GM21381 (cell line): Measurements from ENCODE around the gene SCYL1.
A peak's percentile ranks its signal among the peaks of the same experiment; 100 is the strongest.

Experiments
- ATAC-seq: cut with Tn5 transposase; IDR thresholded peaks from one replicate; pipeline ENCODE4 v1.9.1; 2021; ENCODE audit warnings: mild to moderate bottlenecking, moderate library complexity; ENCODE audit not compliant: unreplicated experiment

Gene SCYL1

DNA sequence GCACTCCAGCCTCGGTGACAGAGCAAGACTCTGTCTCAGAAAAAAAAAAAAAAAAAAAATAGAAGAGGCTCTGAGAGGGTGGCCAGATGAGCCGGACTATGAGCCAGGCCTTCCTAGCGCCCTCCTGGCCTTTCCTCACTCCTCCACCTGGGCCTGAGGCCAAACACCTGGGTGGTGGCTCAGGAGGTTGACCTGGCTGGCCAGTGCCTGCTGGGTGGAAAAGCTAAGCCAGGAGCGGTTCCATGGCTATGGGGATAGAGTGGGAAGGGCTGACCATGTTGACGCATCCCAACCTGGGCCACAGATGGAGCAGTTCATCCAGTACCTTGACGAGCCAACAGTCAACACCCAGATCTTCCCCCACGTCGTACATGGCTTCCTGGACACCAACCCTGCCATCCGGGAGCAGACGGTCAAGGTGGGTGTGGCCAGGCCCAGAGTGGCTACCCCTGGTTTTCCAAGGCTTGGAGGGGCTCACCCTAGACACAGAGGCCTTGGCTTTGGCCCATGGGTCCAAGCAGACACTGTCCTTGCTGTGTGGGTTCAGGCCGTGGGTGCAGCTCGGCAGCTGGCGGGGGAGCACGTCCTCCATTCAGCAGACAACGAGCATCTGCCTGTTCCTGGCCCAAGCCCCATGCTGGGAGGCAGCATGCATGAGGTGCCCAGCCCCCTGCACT is 7.6 kb downstream of the SCYL1 start:
- no peak for ATAC-seq

DNA sequence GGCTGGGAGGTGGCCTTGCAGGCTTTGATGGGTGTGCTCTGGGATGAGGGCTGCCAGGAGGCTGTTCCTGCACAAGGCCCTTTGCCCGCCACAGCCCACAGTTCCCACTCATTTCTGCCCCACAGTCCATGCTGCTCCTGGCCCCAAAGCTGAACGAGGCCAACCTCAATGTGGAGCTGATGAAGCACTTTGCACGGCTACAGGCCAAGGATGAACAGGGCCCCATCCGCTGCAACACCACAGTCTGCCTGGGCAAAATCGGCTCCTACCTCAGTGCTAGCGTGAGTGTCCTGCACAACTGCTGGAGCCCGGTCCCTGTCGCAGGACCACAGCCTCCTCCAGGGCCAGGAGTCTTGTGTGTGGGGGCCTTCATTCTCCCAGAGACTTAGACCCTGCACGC is 10.2 kb downstream of the SCYL1 start:
- no peak for ATAC-seq

DNA sequence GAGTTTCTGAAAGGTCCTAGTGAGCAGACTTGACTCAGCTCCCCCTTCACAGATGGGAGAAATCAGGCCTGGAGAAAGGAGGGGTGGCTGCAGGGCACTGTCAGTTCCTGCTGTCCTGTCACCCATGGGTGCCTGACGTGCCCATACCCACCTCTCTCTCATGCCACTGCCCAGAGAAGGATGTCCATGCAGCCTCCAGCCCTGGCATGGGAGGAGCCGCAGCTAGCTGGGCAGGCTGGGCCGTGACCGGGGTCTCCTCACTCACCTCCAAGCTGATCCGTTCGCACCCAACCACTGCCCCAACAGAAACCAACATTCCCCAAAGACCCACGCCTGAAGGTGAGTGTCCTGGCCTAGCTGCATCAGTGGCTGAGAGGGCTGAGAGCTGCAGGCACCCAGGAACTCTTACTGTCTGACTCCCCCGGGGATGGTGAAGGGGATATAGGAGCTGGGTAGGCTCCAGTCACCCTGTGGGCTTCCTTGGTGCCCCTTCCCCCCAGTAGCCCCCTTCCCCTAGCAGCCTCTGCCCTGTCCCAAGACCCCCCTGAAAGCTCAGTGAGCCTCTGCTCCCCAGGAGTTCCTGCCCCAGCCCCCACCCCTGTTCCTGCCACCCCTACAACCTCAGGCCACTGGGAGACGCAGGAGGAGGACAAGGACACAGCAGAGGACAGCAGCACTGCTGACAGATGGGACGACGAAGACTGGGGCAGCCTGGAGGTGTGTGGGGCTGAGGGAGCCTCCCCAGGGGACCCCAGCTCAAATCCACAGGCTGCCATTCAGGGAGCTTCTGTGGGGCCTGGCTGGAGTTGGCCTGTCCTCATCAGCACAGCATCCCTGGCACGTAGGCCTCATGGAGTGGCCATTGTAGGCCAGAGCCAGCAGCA is 11.8 kb downstream of the SCYL1 start:
- no peak for ATAC-seq

DNA sequence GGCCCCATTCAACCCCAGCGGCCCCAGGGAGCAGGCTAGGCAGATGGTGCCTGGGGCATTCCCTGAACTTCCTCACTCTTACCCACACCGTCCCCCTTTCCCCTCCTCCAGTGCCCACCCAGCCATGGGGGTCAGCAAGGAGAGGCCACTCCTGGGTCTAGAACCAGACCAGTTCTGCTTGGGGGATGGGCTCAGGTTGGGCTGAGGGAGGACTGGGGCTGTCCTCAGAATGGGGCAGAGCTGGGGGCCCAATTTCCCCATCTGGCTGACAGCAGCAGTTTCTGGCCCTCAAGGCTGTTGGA is 12.4 kb downstream of the SCYL1 start:
- ATAC-seq: no peak

DNA sequence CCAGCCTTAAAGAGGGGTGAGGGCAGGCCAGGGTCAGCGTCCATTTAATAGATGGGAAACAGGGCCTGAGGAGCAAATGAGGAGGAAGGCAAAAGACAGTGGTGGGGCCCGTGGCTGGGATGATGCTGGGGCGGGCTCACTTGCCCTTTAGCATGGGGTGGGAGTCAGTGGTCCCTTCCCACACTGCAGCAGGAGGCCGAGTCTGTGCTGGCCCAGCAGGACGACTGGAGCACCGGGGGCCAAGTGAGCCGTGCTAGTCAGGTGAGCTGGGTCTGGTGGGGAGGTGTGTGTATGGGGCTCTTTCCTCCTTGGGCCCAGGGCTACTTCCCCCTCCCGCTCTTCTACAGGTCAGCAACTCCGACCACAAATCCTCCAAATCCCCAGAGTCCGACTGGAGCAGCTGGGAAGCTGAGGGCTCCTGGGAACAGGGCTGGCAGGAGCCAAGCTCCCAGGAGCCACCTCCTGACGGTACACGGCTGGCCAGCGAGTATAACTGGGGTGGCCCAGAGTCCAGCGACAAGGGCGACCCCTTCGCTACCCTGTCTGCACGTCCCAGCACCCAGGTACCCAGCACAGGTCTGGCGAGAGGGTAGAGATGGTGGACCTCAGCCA is 12.8 kb downstream of the SCYL1 start:
- ATAC-seq: no peak

DNA sequence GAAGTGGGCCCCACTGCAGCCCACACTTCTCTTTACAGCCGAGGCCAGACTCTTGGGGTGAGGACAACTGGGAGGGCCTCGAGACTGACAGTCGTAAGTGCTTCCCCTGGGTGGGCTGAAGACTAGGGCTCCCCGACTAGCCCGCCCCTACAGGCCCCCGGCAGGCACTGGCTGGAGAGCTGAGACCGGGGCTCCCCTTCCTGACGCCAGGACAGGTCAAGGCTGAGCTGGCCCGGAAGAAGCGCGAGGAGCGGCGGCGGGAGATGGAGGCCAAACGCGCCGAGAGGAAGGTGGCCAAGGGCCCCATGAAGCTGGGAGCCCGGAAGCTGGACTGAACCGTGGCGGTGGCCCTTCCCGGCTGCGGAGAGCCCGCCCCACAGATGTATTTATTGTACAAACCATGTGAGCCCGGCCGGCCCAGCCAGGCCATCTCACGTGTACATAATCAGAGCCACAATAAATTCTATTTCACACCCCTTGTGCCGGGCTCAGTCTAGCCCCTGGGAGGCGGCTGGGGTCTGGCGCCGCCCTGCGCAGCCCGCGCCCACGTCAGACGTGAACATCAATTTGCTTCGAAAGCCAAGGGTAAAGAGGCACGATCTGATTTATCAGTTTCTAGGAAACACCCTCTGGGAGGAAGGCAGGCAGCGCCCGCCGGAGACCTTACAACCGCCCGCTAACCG is 13.5 kb downstream of the SCYL1 start:
- no peak for ATAC-seq

DNA sequence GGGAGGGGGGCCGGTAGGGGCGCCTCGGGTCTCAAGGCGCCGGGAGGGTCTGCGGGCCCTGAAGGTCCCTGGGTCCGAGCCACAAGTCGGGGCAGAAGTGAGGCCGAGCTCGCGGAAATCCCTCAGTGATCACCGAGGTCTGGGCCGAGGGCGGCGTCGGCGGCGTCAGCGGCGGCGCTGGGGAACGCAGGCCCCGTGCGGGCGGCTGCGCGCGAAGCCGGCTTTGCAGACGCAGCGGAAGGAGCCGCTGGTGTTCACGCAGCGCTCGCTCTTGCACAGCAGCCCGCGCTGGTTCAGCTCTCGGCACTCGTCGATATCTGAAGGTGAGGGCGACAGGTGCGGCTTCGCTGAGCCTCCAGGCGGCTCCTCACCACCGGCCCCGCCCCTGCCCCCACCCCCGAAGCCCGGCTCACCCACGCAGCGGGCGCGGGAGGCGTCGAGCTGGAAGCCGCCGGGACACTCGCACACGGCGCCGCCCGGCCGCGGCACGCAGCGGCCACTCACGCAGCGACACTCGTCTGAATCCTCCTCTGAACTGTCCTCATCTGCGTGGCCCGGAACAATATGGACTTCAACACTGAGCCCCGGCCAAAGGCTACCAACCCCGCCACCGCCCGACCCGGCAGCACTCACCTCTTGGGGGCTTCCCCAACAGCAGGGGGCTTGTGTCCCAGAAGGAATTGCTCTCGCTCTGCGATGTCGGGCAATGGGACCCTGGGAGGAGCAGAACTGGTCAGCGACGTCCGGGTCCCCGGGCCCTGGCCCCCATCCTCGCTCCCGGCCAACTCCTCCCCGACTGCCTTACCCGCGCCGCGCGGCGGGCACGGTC is 14.2 kb downstream of the SCYL1 start:
- no peak for ATAC-seq

DNA sequence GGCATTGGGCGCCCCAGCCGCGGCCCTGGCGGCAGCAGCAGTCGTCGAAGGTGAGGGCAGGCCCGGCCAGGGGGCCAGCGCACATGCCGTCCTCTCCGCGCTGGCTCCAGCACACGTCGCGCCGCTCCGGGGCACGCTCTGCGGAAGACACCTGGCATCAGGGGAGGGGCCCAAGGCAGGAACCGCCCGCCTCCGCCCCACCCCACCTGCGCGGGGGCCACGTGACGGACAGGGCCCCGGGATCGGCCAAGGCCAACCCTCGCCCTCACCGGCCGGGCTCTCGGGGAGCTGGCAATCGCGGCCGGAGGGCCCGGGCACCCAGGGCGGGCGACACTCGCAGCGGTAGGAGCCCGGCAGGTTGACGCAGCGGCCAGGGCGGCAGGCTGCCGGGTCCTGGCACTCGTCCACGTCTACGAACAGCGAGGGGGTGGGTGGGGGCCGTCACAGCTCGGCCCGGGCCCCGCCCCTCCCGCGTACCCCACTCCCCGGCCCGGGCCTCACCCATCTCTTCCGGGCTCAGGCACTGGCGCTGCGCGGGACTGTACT is 14.9 kb downstream of the SCYL1 start:
- ATAC-seq: peak; percentile 51

DNA sequence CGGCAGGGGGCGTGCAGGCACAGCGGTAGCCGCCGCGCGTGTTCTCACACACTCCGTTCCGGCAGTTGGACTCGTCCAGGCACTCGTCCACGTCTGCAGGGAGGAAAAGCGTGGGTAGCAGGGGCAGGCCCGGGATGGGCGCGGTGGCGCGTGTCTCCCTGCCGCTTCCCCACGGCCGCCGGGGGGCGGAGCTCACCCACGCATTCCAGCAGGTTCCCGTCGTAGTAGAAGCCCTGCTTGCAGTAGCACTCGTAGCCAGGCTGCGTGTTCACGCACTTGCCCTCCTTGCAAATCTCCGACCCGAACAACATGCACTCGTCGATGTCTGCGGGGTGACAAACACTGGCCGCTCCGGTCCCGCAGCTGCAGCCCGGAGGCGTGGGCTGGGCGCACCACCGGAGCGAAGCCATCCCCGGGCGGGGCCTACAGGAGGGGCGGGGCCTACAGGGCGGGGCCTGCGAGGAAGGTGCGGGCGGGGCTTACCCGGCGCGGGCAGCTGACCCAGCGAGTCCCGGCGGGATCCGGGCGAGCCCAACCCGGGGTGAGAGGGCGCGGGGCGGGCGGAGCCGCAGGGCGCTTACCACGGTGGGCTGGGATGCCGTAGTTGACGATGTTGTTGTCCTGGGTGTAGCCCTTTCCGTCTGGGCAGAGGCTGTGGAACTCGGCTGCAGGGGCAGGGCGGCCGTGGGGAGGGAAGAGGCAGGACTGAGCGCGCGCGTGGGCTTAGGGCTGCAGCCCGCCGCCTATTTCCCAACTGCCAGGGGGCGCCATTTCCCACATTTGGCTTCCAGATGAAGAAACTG is 15.6 kb downstream of the SCYL1 start:
- ATAC-seq: peak; percentile 55

DNA sequence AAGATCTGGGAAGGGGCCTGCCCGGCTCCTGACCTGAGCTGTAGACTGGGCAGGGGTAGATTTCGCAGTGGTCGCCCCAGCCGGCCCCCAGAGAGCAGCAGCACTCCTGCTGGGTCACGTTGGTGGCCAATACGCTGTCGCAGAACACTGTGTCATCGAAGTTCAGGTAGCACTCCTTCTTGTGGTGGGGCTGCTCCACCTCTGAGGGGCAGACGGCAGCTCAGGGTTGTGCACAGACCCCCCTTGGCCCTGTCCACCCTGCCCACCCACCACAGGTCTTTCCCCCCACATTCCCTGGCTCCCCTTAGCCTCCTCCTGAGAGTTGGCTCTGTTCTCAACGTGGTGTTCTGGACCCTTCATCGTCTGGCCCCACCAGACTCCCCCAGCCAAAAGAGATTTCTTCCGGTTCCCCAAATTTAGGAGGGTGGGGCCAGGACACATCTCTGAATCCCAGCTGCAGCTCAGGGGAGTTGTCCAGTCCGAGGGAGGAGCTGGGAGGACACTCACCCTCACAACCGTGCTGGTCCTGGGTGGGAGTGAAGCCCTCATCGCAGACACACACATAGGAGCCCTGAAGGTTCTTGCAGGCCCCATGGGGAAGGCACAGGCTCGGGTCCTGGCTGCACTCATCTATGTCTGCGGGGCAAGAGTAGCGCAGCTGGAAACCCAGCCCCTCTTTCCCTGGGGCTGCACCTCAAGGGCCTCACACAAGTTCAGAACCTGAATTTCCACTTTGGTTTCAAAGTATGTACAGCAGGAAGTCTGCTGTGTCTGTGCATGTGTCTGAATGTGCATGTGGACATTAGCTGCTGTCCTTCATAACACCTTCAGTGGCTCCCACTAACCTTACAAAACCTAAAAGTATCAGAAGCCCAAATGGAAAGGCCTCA is 16.5 kb downstream of the SCYL1 start:
- no peak for ATAC-seq

DNA sequence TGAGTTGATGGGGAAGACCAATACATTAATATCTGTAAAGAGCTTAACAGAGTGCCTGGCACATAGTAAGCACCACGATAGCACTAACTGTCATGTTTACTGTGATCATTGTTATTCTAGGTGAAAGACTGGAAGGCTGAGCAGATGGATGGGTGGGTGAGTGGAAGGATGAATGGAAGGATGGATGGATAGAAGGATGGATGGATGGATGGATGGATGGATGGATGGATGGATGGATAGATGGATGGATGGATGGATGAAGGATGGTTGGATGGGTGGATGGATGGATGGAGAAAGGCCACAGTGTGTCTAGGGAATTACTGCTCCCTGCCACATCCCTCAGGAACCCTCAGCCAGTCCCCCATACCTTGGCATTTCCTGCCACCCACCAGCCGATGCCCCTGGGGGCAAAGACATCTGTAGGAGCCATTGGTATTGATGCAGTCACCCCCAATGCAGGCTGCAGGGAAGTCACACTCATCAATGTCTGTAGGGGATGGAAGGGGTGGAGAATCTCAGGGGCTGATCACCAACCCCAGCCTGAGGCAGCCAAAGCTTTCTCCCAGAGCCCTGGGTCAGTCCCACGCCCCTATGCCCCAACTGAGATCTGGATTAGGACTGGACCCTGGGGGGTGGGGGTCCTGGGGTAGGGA is 18.0 kb downstream of the SCYL1 start:
- no peak for ATAC-seq

DNA sequence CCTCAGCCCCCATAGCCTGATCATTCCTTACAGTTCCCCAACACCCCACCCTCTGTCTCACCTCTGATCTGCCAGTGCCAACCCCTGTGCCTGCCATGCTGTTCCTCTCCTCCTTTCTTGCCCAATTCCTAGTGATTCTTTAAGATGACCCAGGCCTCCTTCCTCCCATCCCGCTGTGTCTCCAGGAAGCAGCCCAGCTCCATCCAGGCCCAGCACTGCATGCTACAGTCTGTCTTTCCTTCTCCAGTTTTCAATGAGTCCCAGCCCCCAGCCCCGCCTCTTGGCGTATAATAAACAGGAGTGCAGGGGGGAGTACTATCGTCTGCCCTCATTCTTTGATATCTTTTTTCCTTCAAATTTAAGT is 21.0 kb downstream of the SCYL1 start:
- ATAC-seq: no peak

DNA sequence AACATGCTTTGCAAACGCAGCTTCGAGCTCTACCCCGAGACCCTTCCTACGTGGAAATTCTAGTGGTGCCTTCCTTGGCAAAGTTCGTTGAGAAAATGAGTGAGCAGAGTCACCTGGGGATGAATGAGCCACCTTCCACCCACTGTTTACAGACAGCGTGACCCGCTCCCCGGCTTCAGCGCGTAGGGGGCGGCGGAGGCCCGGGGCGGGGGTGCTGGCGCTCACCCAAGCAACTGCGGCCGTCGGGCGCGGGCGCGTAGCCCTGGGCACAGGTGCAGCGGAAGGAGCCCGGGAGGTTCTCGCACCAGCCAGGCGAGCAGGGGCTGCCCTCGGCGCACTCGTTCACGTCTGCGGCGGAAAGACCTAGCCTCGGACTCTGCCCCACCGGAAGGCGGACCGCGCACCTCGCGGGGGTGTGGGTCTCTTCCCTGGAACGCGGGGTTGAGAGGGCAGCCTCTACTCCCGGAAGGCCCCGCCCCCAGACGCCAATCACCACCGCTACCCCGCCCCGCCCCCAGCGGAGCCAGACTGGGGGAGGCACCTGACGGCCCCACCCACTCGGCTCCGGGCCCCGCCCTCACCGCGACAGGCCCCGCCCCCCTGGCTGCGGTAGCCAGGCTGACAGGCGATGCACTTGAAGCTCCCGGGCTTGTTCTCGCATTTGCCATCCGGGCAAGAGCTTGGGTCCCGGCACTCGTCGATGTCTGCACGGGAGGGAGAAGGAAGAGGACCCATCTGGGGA is 21.5 kb downstream of the SCYL1 start:
- ATAC-seq: no peak

DNA sequence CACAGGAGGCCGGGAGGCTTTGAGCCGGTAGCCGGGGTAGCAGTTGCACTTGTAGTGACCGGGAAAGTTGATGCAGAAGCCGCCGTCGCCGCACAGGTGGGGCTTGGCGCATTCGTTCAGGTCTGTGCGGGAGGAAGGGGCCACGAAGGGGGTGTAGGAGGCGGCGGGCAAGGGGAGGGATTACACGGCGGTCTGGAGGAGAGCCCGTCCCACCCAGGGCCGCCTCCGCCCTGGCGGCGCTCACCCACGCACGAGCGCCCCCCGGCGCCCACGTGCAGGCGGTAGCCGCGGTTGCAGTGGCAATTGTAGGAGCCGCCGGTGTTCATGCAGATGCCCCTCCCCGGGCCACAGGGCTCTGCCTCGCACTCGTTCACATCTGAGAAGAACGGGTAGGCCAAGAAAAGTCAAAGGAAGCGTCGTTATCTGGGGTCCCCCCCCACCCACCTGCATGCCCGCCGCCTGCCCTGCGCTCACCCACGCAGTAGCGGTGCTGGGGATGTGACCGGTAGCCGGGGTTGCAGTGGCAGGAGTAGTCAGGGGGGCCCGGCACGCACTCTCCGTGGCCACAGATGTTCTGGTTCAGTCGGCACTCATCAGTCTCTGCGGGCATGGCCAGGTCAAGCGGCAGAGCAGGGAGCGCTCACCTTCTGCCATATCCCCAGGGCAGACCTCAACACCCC is 22.7 kb downstream of the SCYL1 start:
- ATAC-seq: no peak

DNA sequence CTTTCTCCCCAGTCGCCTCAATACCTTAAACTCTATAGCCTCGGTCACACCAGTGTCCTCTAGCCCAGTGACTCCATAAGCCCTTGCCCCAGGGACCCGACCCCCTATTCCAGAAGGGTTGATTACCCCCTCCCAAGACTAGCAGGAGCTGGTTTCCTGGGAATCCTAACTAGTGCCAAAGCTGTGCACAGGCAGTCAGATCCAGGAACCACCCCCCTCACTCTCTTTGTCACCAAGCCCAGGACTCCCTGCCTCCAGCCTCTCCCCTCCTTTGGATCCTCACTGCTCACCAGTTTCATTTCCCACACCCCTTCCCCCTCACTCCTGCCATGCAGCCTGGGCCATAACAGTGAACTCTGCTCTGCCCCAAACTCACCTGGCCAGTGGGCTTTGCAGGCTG is 23.5 kb downstream of the SCYL1 start:
- no peak for ATAC-seq

DNA sequence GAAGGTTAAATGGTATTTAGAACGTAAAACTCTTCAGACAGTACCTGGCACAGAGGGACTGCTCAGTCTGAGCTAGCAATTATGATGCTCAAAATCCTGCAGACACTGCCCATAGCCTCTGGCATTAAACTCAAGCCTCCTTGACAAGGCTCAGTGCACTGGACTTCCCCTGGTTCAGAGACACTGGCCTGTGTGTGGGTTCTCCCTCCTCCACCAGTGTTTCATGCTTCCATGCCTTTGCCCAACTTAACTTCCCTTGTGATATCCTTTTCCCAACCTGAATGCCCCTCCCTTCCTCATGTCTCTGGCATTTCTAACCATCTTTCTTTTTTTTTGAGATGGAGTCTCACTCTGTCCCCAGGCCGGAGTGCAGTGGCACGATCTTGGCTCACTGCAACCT is 24.2 kb downstream of the SCYL1 start:
- no peak for ATAC-seq
